ENCODE results near the gene DUOXA1.

The DUOXA1 gene

DNA sequence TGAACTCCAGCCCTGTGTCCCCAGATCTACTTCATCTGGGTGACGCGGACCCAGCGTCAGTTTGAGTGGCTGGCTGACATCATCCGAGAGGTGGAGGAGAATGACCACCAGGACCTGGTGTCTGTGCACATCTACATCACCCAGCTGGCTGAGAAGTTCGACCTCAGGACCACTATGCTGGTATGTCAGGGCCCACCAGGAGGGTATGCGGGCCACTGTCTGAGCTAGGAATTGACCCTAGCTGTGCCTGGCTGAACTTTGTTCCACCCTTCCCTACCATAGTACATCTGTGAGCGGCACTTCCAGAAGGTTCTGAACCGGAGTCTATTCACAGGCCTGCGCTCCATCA is 33.8 kb upstream of the DUOXA1 start:
- H3K4me3 ChIP-seq (ENCODE audit: control insufficient read depth in 1 of 7, extremely low read depth in 1 of 7, insufficient read depth in 4 of 7, low read depth in 2 of 7, low read length in 6 of 7): no peak overlapping the region
- DNase-seq: no peak
- H3K9me3 ChIP-seq (ENCODE audit: control extremely low read depth in 1 of 5, control insufficient read depth in 4 of 5, insufficient read depth in 2 of 5, low read depth in 1 of 5, low read length in 4 of 5): no peaks in the 10 kb centered on the region
- H3K27me3 ChIP-seq (replicated peaks in 2 of 5; ENCODE audit: control insufficient read depth in 4 of 5, insufficient read depth in 5 of 5, low read length in 4 of 5): no peaks in the 10 kb centered on the region
- H3K4me1 ChIP-seq (ENCODE audit: control extremely low read depth in 1 of 4, control insufficient read depth in 4 of 4, insufficient read depth in 4 of 4, low read length in 3 of 4): peaks cover 0 to 34% (median 29%) of the 10 kb centered on the region in 4 experiments
- peaks cover 0 to 3% (median 0%) of the 10 kb centered on the region in 4 experiments for H3K36me3 ChIP-seq (ENCODE audit: control insufficient read depth in 4 of 4, insufficient read depth in 4 of 4, low read length in 3 of 4)
- POLR2A ChIA-PET: interaction anchor here (0.9 to 1.8 kb wide), 4 partner anchors 23 to 239 kb away, joined by 3 to 5 read pairs (median 4); a partner anchor contains a TSS
- CTCF ChIA-PET: interaction anchor here (0.6 to 11.9 kb wide), 37 partner anchors 8 to 294 kb away, joined by 3 to 179 read pairs (median 5); partner anchors contain the start of gene SHF
- no peak overlapping the region for H3K27ac ChIP-seq (ENCODE audit: insufficient read depth in 1 of 2, low read depth in 1 of 2, low read length in 2 of 2, poor library complexity in 1 of 2, severe bottlenecking in 2 of 2)
- 87% methylated on average over 9 of the region's 9 CpGs for WGBS (ENCODE audit: insufficient coverage)

DNA sequence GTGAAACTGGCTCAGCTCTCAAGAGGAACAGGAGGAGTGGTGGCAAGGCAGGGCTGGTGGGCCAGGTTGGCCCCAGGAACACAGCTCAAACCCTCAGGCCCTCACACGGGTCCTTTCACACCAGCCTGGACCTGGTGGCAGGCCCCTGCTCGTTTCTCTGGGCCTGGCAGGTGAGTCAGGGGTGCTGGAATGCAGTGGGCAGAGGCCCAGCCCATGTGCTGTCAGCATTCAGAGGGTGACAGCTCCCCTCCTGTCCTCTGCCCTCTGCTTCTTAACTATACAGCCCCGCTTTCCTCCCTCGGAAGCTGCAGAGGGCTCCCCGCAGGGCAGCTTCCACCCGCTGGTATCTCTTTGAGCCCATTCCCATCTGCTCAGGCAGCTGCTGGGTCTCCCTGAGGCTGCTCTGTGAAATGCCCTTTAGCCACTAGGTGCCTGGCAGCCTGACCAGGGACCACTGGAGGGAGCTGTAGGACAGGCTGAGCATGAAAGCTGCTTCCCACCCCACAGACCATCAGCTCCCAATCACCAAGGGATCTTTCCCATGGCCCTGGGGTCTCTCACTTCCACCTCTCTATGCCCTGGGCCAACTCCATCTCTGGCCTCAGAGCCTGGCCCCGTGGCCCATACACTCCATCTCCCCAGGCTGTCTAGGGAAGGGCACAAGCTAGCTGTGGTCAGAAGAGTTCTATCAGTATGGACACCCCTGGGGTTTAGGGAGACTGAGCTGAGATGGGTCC is 33.3 kb upstream of the DUOXA1 start:
- Histone ChIP-seq H3K27me3 (replicated peaks in 2 of 5; ENCODE audit: control insufficient read depth in 4 of 5, insufficient read depth in 5 of 5, low read length in 4 of 5) (no peaks in the 10 kb centered on the region), H3K36me3 (ENCODE audit: control insufficient read depth in 4 of 4, insufficient read depth in 4 of 4, low read length in 3 of 4) (no peaks in the 10 kb centered on the region), H3K27ac (ENCODE audit: insufficient read depth in 1 of 2, low read depth in 1 of 2, low read length in 2 of 2, poor library complexity in 1 of 2, severe bottlenecking in 2 of 2) (no peak overlapping the region), H3K4me1 (ENCODE audit: control extremely low read depth in 1 of 4, control insufficient read depth in 4 of 4, insufficient read depth in 4 of 4, low read length in 3 of 4) (peaks cover 0 to 29% (median 27%) of the 10 kb centered on the region in 4 experiments), H3K9me3 (ENCODE audit: control extremely low read depth in 1 of 5, control insufficient read depth in 4 of 5, insufficient read depth in 2 of 5, low read depth in 1 of 5, low read length in 4 of 5) (no peaks in the 10 kb centered on the region), H3K4me3 (ENCODE audit: control insufficient read depth in 1 of 7, extremely low read depth in 1 of 7, insufficient read depth in 4 of 7, low read depth in 2 of 7, low read length in 6 of 7) (no peak overlapping the region)
- ChIA-PET POLR2A (interaction anchor here (0.9 to 1.8 kb wide), 4 partner anchors 23 to 239 kb away, joined by 3 to 5 read pairs (median 4); a partner anchor contains a TSS), CTCF (interaction anchor here (0.6 to 11.9 kb wide), 37 partner anchors 8 to 295 kb away, joined by 3 to 179 read pairs (median 5); partner anchors contain the start of gene SHF)
- WGBS (ENCODE audit: insufficient coverage): 18% methylated on average over 4 of the region's 7 CpGs
- DNase-seq: peak; percentile 79 to 86 (median 83)

DNA sequence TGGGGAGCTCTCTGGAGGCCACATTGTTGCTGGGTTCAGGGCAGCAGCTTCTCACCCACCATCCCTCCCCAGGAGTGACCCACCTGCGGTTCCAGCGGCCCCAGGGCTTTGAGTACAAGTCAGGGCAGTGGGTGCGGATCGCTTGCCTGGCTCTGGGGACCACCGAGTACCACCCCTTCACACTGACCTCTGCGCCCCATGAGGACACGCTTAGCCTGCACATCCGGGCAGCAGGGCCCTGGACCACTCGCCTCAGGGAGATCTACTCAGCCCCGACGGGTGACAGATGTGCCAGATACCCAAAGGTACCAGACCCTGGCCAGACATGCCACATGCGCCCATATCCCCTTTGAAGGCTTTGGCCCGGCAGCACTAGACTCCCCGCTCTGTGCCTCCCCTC is 32.0 kb upstream of the DUOXA1 start:
- Histone ChIP-seq H3K4me1 (ENCODE audit: control extremely low read depth in 1 of 4, control insufficient read depth in 4 of 4, insufficient read depth in 4 of 4, low read length in 3 of 4) (peaks cover 0 to 23% (median 18%) of the 10 kb centered on the region in 4 experiments), H3K9me3 (ENCODE audit: control extremely low read depth in 1 of 5, control insufficient read depth in 4 of 5, insufficient read depth in 2 of 5, low read depth in 1 of 5, low read length in 4 of 5) (no peaks in the 10 kb centered on the region), H3K36me3 (ENCODE audit: control insufficient read depth in 4 of 4, insufficient read depth in 4 of 4, low read length in 3 of 4) (no peaks in the 10 kb centered on the region), H3K4me3 (ENCODE audit: control insufficient read depth in 1 of 7, extremely low read depth in 1 of 7, insufficient read depth in 4 of 7, low read depth in 2 of 7, low read length in 6 of 7) (no peak overlapping the region), H3K27ac (ENCODE audit: insufficient read depth in 1 of 2, low read depth in 1 of 2, low read length in 2 of 2, poor library complexity in 1 of 2, severe bottlenecking in 2 of 2) (no peak overlapping the region), H3K27me3 (replicated peaks in 2 of 5; ENCODE audit: control insufficient read depth in 4 of 5, insufficient read depth in 5 of 5, low read length in 4 of 5) (no peaks in the 10 kb centered on the region)
- ChIA-PET POLR2A (no interaction called here), CTCF (interaction anchor here (0.8 to 11.9 kb wide), 8 partner anchors 25 to 238 kb away, joined by 3 to 179 read pairs (median 14); partner anchors contain the start of gene SHF)
- WGBS (ENCODE audit: insufficient coverage): 97% methylated on average over 12 of the region's 14 CpGs
- DNase-seq: no peak

DNA sequence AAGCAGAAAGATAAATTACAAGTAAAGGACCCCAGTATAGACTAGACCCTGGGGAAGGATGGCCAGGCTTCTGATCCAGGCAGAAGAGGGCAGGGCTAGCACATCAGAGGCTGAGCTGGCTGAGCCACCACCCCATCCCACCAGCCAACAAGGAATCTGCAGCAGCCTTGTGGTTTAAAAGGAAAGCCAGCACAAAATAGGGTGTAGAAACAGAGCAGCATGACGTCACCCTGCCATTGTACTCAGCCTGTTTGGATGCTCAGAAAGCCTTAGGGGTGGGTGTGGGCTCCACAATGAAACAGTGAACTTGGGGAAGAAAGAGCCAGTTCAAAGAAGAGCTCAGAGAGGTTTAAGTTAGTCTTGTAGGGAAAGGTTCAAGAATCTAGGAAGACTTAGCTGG is 28.3 kb upstream of the DUOXA1 start:
- CTCF ChIA-PET: interaction anchor here (0.9 to 3.1 kb wide), 5 partner anchors 12 to 242 kb away, joined by 3 to 9 read pairs (median 4); no protein-coding TSS in a partner anchor

DNA sequence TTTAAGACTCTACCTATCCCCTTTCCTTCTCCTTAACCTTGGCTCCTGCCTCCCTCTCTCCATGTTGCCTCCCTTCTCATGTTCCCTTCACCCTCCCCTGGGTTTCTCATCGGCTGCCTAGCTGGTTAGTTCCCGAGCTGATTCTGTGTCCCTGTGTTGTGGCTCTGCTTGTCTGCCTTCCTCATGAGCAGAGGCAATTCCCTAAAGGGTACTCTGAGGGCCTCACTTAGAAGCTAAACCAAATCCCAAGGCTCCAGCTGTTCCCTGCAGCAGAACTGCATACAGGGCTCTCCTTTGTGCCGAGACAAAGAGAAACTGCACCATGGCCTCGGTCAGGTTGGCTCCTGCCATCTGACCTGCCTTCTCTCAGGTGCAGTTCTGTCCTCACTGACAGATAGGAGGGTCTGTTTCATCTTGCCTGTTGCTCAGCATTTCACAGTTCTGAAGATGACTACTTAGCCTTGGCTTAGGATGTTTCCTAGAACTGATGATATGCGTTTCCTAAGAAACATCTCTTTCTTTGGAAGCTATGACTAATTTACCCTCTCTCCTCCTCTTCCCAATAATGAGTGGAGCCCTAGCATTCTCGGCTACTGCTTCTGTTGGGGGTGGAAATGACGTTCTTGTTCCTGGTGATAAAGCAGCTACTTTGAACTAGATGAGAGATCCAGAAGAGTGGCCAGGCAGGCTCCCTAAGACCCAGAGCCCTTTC is 27.2 kb upstream of the DUOXA1 start:
- Histone ChIP-seq H3K27ac (ENCODE audit: insufficient read depth in 1 of 2, low read depth in 1 of 2, low read length in 2 of 2, poor library complexity in 1 of 2, severe bottlenecking in 2 of 2) (no peak overlapping the region), H3K4me3 (ENCODE audit: control insufficient read depth in 1 of 7, extremely low read depth in 1 of 7, insufficient read depth in 4 of 7, low read depth in 2 of 7, low read length in 6 of 7) (no peak overlapping the region)
- CTCF ChIA-PET: interaction anchor here (3.1 kb wide), 2 partner anchors 10 to 48 kb away, joined by 9 read pairs; no protein-coding TSS in a partner anchor

More for the DNA sequence above, 28.3 kb upstream of the DUOXA1 start:
- no peak for DNase-seq
- H3K4me3 ChIP-seq (ENCODE audit: control insufficient read depth in 1 of 7, extremely low read depth in 1 of 7, insufficient read depth in 4 of 7, low read depth in 2 of 7, low read length in 6 of 7): no peak overlapping the region
- WGBS (ENCODE audit: insufficient coverage): 91% methylated on average over 1 of the region's 1 CpG
- no peaks in the 10 kb centered on the region for H3K27me3 ChIP-seq (replicated peaks in 2 of 5; ENCODE audit: control insufficient read depth in 4 of 5, insufficient read depth in 5 of 5, low read length in 4 of 5)
- H3K36me3 ChIP-seq (ENCODE audit: control insufficient read depth in 4 of 4, insufficient read depth in 4 of 4, low read length in 3 of 4): no peaks in the 10 kb centered on the region
- H3K4me1 ChIP-seq (ENCODE audit: control extremely low read depth in 1 of 4, control insufficient read depth in 4 of 4, insufficient read depth in 4 of 4, low read length in 3 of 4): peaks cover 0 to 4% (median 0%) of the 10 kb centered on the region in 4 experiments
- H3K27ac ChIP-seq (ENCODE audit: insufficient read depth in 1 of 2, low read depth in 1 of 2, low read length in 2 of 2, poor library complexity in 1 of 2, severe bottlenecking in 2 of 2): no peak overlapping the region
- POLR2A ChIA-PET: no interaction called here
- no peaks in the 10 kb centered on the region for H3K9me3 ChIP-seq (ENCODE audit: control extremely low read depth in 1 of 5, control insufficient read depth in 4 of 5, insufficient read depth in 2 of 5, low read depth in 1 of 5, low read length in 4 of 5)

DNA sequence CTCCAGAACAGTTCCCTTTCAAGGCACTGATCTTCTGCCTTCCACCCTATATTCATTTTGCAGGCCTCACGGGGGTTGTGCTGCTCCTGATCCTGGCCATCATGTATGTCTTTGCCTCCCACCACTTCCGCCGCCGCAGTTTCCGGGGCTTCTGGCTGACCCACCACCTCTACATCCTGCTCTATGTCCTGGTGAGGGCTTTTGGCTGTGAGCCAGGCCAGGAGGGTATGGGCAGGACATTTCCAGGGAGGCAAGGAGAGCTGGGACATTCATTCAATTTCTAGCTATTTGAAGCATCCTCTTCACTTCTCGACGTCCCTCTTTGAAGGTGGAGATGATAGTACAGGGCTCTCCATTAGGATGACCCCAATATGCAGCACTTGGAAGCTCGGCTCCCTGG is 26.1 kb upstream of the DUOXA1 start:
- Histone ChIP-seq H3K27ac (ENCODE audit: insufficient read depth in 1 of 2, low read depth in 1 of 2, low read length in 2 of 2, poor library complexity in 1 of 2, severe bottlenecking in 2 of 2) (no peak overlapping the region), H3K4me3 (ENCODE audit: control insufficient read depth in 1 of 7, extremely low read depth in 1 of 7, insufficient read depth in 4 of 7, low read depth in 2 of 7, low read length in 6 of 7) (no peak overlapping the region), H3K27me3 (replicated peaks in 2 of 5; ENCODE audit: control insufficient read depth in 4 of 5, insufficient read depth in 5 of 5, low read length in 4 of 5) (no peaks in the 10 kb centered on the region), H3K9me3 (ENCODE audit: control extremely low read depth in 1 of 5, control insufficient read depth in 4 of 5, insufficient read depth in 2 of 5, low read depth in 1 of 5, low read length in 4 of 5) (no peaks in the 10 kb centered on the region), H3K36me3 (ENCODE audit: control insufficient read depth in 4 of 4, insufficient read depth in 4 of 4, low read length in 3 of 4) (no peaks in the 10 kb centered on the region), H3K4me1 (ENCODE audit: control extremely low read depth in 1 of 4, control insufficient read depth in 4 of 4, insufficient read depth in 4 of 4, low read length in 3 of 4) (no peaks in the 10 kb centered on the region)
- WGBS (ENCODE audit: insufficient coverage): 94% methylated on average over 2 of the region's 8 CpGs
- no peak for DNase-seq
- ChIA-PET CTCF (interaction anchor here (0.5 to 3.1 kb wide), 5 partner anchors 8 to 283 kb away, joined by 3 to 9 read pairs (median 4); no protein-coding TSS in a partner anchor), POLR2A (no interaction called here)

More for the DNA sequence above, 27.2 kb upstream of the DUOXA1 start:
- 100% methylated on average over 6 of the region's 7 CpGs for WGBS (ENCODE audit: insufficient coverage)
- H3K9me3 ChIP-seq (ENCODE audit: control extremely low read depth in 1 of 5, control insufficient read depth in 4 of 5, insufficient read depth in 2 of 5, low read depth in 1 of 5, low read length in 4 of 5): no peaks in the 10 kb centered on the region
- no peaks in the 10 kb centered on the region for H3K27me3 ChIP-seq (replicated peaks in 2 of 5; ENCODE audit: control insufficient read depth in 4 of 5, insufficient read depth in 5 of 5, low read length in 4 of 5)
- POLR2A ChIA-PET: no interaction called here
- no peaks in the 10 kb centered on the region for H3K4me1 ChIP-seq (ENCODE audit: control extremely low read depth in 1 of 4, control insufficient read depth in 4 of 4, insufficient read depth in 4 of 4, low read length in 3 of 4)
- no peak for DNase-seq
- no peaks in the 10 kb centered on the region for H3K36me3 ChIP-seq (ENCODE audit: control insufficient read depth in 4 of 4, insufficient read depth in 4 of 4, low read length in 3 of 4)
